ENCODE data around the gene GJB3. TPM values are rescaled to one million over a fixed set of nuclear protein-coding genes. Genes with fewer than 3 reads are reported as not detected.
"Not testable (repeated sequence)": the region's sequence is repeated elsewhere in the genome, so short reads cannot be mapped to it uniquely, and the experiment has no call there.

The GJB3 gene
- total RNA-seq = 1 to 10 TPM; 5.4 to 7.1 TPM

DNA sequence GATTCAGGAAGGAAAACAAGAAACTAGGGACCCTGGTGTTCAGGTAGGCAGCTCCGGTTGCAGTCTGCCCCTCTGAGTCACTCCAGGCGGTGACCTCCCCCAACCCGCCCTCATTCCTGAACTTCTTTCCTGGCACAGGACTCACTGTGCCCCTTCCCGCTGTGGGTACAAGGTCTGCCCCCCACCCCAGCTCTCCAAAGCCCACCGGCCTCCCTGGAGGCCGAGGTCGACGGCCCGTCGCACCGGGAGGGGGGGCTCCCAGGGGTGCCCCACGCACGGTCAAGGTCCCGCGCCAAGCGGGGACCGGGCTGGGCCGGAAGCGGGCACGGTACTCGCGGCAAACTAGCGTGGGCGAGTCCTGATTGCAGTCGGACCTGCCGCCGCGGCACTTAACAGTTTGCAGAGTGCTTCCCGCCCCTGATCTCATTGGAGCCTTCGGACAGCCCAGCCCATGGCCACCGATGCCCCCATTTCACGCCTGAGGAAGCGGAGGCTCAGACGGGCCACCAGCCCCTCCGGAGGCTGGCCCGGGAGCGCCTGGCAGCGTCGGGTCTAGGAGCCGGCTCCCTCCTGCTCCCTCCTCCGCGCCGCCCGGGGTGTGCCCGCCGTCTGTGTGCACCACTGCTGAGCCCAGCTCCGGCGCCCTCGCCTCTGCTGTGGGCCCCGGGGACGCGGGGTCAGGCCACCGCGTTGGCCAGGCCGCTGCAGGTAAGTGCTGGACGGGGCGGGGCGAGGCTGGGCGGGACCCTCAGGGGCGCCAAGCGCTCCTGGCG lies at the start of gene GJB3:
Gene GJB3, plus strand, starts transcription at position 144 of the 773 bp plus-strand sequence. CDS start 3,549 bp downstream, outside the sequence.
- TF ChIP-seq POLR2AphosphoS5 (IDR thresholded peaks at IDR 0.05) = no peak
- TF ChIP-seq POLR2A (IDR thresholded peaks at IDR 0.05) = peak; percentile 43
- TF ChIP-seq, protein P1, sequence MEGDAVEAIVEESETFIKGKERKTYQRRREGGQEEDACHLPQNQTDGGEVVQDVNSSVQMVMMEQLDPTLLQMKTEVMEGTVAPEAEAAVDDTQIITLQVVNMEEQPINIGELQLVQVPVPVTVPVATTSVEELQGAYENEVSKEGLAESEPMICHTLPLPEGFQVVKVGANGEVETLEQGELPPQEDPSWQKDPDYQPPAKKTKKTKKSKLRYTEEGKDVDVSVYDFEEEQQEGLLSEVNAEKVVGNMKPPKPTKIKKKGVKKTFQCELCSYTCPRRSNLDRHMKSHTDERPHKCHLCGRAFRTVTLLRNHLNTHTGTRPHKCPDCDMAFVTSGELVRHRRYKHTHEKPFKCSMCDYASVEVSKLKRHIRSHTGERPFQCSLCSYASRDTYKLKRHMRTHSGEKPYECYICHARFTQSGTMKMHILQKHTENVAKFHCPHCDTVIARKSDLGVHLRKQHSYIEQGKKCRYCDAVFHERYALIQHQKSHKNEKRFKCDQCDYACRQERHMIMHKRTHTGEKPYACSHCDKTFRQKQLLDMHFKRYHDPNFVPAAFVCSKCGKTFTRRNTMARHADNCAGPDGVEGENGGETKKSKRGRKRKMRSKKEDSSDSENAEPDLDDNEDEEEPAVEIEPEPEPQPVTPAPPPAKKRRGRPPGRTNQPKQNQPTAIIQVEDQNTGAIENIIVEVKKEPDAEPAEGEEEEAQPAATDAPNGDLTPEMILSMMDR (IDR thresholded peaks at IDR 0.05) = no peak
- Histone ChIP-seq H3K27ac (peak within 1 kb of the TSS; percentile 58 to 65), H3K27me3 (replicated peaks; ENCODE audit: insufficient read depth) (no peaks in the 10 kb centered on the region), H3K4me3 (peak within 1 kb of the TSS; percentile 13 to 32), H3K36me3 (no peaks in the 10 kb centered on the region), H3K4me1 (replicated peaks) (peaks cover 6% of the 10 kb centered on the region), H3K9me3 (no peaks in the 10 kb centered on the region)
- no peak for DNase-seq (ENCODE audit: low spot score)
- WGBS = 2% methylated on average over 35 of the region's 62 CpGs
- intact Hi-C loops (cut with DNase I) = no loop called here

DNA sequence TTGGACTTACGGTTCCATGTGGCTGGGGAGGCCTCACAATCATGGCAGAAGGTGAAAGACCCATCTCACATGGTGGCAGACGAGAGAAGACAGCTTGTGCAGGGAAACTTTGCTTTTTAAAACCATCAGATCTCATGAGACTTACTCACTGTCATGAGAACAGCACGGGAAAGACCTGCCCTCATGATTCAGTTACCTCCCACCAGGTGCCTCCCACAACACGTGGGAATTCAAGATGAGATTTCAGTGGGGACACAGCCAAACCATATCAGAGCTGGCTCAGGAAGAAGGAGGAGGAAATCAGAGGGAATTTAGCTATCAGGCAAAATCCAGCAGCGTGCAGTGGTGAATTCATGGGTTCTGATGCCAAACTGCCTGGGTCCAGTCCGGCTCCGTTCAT lies 48.2 kb upstream of the GJB3 start:
- H3K9me3 ChIP-seq; H3K27ac ChIP-seq; H3K27me3 ChIP-seq (replicated peaks; ENCODE audit: insufficient read depth); intact Hi-C loops (cut with DNase I); H3K36me3 ChIP-seq; H3K4me1 ChIP-seq (replicated peaks); DNase-seq (ENCODE audit: low spot score); H3K4me3 ChIP-seq: not testable (repeated sequence)
- WGBS = 70% methylated on average over 7 of the region's 7 CpGs

DNA sequence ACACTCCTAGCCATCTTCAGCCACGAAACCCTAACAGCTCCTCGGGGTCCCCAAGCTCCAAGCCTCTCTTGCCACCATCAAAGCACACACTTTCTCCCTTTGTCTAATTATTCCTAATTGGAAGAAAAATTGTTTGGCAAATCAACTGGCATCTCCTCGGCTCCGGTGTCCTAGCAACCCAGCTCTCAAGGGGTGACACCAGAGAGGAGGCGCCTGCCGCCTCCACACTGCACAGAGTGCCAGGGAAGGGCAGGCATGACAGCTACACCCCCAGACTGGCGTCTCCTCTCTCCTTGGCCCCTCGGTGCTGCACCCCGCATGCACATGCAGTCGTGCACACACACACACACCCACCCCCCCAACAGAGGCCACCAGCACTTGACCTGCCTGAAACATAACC lies 44.3 kb upstream of the GJB3 start:
- Histone ChIP-seq H3K36me3 (no peaks in the 10 kb centered on the region), H3K4me1 (replicated peaks) (no peaks in the 10 kb centered on the region), H3K9me3 (no peaks in the 10 kb centered on the region), H3K27me3 (replicated peaks; ENCODE audit: insufficient read depth) (peaks cover 3% of the 10 kb centered on the region), H3K4me3 (no peak overlapping the region), H3K27ac (no peak overlapping the region)
- DNase-seq (ENCODE audit: low spot score) = no peak
- intact Hi-C loops (cut with DNase I) = no loop called here
- TF ChIP-seq, protein P1 (IDR thresholded peaks at IDR 0.05) = no peak
- TF ChIP-seq POLR2A (IDR thresholded peaks at IDR 0.05) (no peak), POLR2AphosphoS5 (IDR thresholded peaks at IDR 0.05) (no peak)
- WGBS = 79% methylated on average over 10 of the region's 10 CpGs

DNA sequence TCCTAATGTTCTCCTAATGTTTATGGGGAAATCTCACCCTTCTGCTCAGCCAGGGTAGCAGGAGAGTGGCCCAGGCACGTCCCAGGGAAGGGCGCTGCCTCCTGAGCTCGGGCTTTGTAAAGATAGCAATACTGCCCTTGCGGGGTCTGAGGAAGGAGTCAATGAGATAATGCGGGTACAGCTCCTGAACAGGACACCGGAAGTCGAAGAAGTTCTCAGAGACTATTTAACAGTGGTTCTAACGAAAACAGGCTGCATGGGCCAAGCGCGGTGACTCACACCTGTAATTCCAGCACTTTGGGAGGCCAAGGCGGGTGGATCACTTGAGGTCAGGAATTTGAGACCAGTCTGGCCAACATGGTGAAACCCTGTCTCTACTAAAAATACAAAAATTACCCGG lies 43.8 kb upstream of the GJB3 start:
- H3K4me1 ChIP-seq (replicated peaks); H3K9me3 ChIP-seq; H3K27me3 ChIP-seq (replicated peaks; ENCODE audit: insufficient read depth); H3K27ac ChIP-seq; H3K36me3 ChIP-seq; H3K4me3 ChIP-seq; DNase-seq (ENCODE audit: low spot score); intact Hi-C loops (cut with DNase I): not testable (repeated sequence)
- 86% methylated on average over 12 of the region's 12 CpGs for WGBS

DNA sequence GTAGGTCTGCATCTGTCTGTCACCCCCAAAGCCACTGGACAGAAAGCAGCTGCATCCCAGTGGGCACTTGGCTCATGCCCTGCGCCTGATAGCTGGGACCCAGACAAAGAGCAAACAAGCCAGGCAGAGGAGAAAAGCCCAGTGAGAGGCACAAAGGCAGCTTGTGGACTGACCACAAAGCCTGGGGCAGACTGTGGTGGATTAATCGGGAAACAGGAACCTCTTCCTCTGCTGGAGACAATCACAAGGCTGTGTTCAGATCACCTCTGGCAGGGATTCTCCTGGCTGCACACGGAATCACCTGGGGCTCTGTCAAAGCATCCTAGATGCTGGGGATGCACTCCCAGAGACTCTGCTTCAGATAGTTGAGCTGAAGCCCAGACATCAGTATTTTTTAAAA lies 41.4 kb upstream of the GJB3 start:
- DNase-seq (ENCODE audit: low spot score) = no peak
- WGBS = 38% methylated on average over 3 of the region's 3 CpGs
- Histone ChIP-seq H3K27ac (no peak overlapping the region), H3K4me3 (no peak overlapping the region), H3K27me3 (replicated peaks; ENCODE audit: insufficient read depth) (no peaks in the 10 kb centered on the region), H3K9me3 (no peaks in the 10 kb centered on the region), H3K36me3 (no peaks in the 10 kb centered on the region), H3K4me1 (replicated peaks) (no peaks in the 10 kb centered on the region)
- TF ChIP-seq POLR2A (IDR thresholded peaks at IDR 0.05) = no peak
- TF ChIP-seq POLR2AphosphoS5 (IDR thresholded peaks at IDR 0.05) = no peak
- TF ChIP-seq, protein P1 (IDR thresholded peaks at IDR 0.05) = no peak
- intact Hi-C loops (cut with DNase I) = no loop called here
